GM13977 (cell line): ENCODE data around the gene LIMS2.

Experiments used
- DNase-seq: peaks from one replicate; pipeline ENCODE4 v3.0.0; 2012; ENCODE audit warnings: low spot score
- in situ Hi-C: fragments of 300-500 bp; cut with MboI; formaldehyde crosslinking; loops from one replicate; pipeline ENCODE4 v1.12.0; 2022; ENCODE audit warnings: low sequenced_read_pairs, low pct_unique_long_range_greater_than_20kb, mixed read lengths, inconsistent platforms; ENCODE audit not compliant: unreplicated experiment
- TF ChIP-seq, protein P1 (sequence below): IDR thresholded peaks from 2 replicates; pipeline ENCODE4 v1.5.1; 2012; ENCODE audit warnings: mild to moderate bottlenecking, control low read depth; ENCODE audit not compliant: insufficient read depth; ENCODE audit errors: extremely low read depth, missing control alignments

LIMS2 gene

DNA sequence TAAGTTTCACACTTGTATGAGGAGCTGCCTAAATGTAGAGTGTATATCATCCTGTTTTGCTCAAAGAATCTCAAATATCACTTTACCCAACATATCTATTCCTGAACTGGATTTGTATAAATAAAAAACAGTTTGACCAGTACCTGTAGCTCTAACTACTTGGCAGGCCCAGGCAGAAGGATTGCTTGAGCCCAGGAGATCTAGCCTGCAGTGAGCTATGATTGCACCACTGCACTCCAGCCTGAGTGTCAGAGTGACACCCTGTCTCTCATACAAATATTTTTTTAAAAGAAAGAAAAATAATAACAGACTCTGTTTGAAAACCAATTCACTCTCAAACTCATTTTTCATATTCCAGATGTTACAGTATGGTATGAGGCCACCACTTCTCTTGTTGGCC lies 7.7 kb upstream of the LIMS2 start:
- in situ Hi-C loops = no loop called here
- DNase-seq = no peak
- TF ChIP-seq, protein P1, sequence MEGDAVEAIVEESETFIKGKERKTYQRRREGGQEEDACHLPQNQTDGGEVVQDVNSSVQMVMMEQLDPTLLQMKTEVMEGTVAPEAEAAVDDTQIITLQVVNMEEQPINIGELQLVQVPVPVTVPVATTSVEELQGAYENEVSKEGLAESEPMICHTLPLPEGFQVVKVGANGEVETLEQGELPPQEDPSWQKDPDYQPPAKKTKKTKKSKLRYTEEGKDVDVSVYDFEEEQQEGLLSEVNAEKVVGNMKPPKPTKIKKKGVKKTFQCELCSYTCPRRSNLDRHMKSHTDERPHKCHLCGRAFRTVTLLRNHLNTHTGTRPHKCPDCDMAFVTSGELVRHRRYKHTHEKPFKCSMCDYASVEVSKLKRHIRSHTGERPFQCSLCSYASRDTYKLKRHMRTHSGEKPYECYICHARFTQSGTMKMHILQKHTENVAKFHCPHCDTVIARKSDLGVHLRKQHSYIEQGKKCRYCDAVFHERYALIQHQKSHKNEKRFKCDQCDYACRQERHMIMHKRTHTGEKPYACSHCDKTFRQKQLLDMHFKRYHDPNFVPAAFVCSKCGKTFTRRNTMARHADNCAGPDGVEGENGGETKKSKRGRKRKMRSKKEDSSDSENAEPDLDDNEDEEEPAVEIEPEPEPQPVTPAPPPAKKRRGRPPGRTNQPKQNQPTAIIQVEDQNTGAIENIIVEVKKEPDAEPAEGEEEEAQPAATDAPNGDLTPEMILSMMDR = no peak

- no peak for DNase-seq
- in situ Hi-C loops = no loop called here
- TF ChIP-seq, protein P1 = no peak
These were observed 6.9 kb upstream of the LIMS2 start for GRCh38 chr2:127681976-127682857.

GRCh38 chr2:127681288-127681804 lies 6.0 kb upstream of the LIMS2 start:
- in situ Hi-C loops = no loop called here
- TF ChIP-seq, protein P1 = no peak
- DNase-seq = no peak

GRCh38 chr2:127680706-127681287 lies 5.5 kb upstream of the LIMS2 start:
- DNase-seq = no peak
- in situ Hi-C loops = no loop called here
- TF ChIP-seq, protein P1 = no peak

GRCh38 chr2:127679680-127680361 lies 4.5 kb upstream of the LIMS2 start:
- DNase-seq = no peak
- TF ChIP-seq, protein P1 = no peak
- in situ Hi-C loops = no loop called here

DNA sequence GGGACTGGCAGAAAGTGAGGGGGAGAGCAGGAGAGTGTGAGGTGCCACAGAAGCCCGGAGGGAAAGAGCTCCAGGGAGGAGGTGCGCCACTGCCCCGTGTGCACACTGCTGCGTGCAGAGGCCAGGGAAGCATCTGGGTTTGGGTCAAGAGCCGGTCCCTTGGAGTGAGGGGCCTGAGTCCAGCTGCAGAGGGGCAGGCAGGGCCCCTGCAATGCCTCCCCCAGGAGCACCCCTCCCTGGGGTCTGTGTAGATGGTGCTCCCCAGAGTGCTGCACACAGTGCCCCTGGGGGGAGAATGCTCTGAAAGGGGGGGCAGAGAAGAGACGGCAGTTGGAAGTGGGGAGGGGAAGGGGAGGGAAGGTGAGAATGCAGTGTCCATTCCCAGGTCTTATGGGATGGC lies 3.7 kb upstream of the LIMS2 start:
- in situ Hi-C loops = no loop called here
- TF ChIP-seq, protein P1 = no peak
- no peak for DNase-seq
